ENCODE data around the gene TXNDC8.
A peak's percentile ranks its signal among the peaks of the same experiment; 100 is the strongest.

Gene TXNDC8

DNA sequence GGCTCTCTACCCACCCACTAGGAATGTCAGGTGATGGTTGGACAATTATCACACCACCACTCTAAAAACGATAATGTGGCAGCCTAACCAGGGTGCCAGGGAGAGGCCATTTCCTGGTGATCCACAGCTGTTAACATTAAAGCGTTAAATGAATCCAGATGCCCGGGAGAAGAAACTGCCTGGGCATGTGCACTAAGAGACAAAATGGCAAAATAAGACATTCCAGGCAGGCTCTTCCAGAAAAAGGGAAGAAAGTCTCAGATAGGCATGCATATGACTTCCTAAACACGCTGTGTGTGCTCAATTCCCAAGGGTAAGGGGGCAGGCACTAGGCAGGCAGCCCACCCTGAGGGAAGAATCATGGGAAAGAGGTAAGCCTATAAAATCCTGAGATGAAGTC lies 76.8 kb downstream of the TXNDC8 start:
- Histone ChIP-seq H3K4me3 (ENCODE audit: low read depth in 1 of 5, low read length in 5 of 5) (no peak overlapping the region), H3K36me3 (ENCODE audit: control insufficient read depth in 5 of 5, insufficient read depth in 5 of 5, low read length in 5 of 5) (no peaks in the 10 kb centered on the region), H3K9ac (ENCODE audit: low read length in 5 of 5) (no peak overlapping the region), H3K9me3 (ENCODE audit: control insufficient read depth in 5 of 5, low read length in 5 of 5) (no peaks in the 10 kb centered on the region), H3K4me1 (ENCODE audit: control insufficient read depth in 5 of 5, insufficient read depth in 5 of 5, low read length in 5 of 5) (peaks cover 0 to 21% (median 17%) of the 10 kb centered on the region in 5 donors), H3K27ac (ENCODE audit: low read depth, low read length) (no peak overlapping the region), H3K27me3 (ENCODE audit: control insufficient read depth in 5 of 5, insufficient read depth in 4 of 5, low read length in 5 of 5) (no peaks in the 10 kb centered on the region)

DNA sequence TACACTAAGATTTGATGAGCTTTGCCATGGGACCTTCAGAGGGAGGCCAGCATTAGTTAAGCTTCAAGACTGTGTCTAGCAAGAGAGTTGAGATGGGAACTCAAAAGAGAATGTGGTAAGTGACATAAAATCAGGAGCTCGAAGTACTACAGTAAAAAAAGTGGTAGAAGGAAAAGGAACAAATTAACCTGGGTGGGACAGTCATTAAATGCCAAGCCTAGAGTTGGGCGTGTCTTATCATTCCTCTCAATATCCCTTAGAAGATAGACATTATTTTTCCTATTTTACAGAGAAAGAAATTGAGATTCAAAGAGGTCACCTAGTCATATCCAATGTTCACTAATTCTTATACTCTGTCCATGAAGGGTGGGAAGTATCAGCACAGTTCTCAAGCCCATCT lies 78.1 kb downstream of the TXNDC8 start:
- Histone ChIP-seq H3K9ac (ENCODE audit: low read length in 5 of 5) (no peak overlapping the region), H3K27ac (ENCODE audit: low read depth, low read length) (no peak overlapping the region), H3K27me3 (ENCODE audit: control insufficient read depth in 5 of 5, insufficient read depth in 4 of 5, low read length in 5 of 5) (no peaks in the 10 kb centered on the region), H3K4me1 (ENCODE audit: control insufficient read depth in 5 of 5, insufficient read depth in 5 of 5, low read length in 5 of 5) (peaks cover 0 to 28% (median 26%) of the 10 kb centered on the region in 5 donors), H3K36me3 (ENCODE audit: control insufficient read depth in 5 of 5, insufficient read depth in 5 of 5, low read length in 5 of 5) (no peaks in the 10 kb centered on the region), H3K9me3 (ENCODE audit: control insufficient read depth in 5 of 5, low read length in 5 of 5) (no peaks in the 10 kb centered on the region), H3K4me3 (ENCODE audit: low read depth in 1 of 5, low read length in 5 of 5) (no peak overlapping the region)

DNA sequence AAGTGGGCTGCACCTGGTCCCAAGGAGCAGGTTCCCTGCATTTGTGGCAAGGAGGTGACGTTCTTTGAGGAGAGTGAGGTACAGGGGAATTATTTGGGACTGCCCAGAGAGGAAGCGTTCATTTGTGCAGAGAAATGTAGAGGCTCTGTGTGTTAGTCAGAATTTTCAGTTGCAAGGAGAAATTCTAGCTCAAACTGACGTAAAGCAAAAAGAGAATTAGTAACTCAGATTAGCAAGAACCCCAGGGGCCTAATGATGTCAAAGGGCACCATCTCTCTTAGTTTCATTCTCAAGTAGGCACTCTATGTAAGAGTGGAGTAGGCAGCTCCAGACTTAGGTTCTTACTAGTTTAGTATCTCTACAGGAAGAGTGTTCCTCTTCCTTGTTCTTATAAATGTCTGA lies 79.0 kb downstream of the TXNDC8 start:
- Histone ChIP-seq H3K4me1 (ENCODE audit: control insufficient read depth in 5 of 5, insufficient read depth in 5 of 5, low read length in 5 of 5) (peaks cover 0 to 36% (median 31%) of the 10 kb centered on the region in 5 donors), H3K36me3 (ENCODE audit: control insufficient read depth in 5 of 5, insufficient read depth in 5 of 5, low read length in 5 of 5) (no peaks in the 10 kb centered on the region), H3K9ac (ENCODE audit: low read length in 5 of 5) (peak overlapping the region in 1 of 5 donors; percentile 35), H3K27me3 (ENCODE audit: control insufficient read depth in 5 of 5, insufficient read depth in 4 of 5, low read length in 5 of 5) (no peaks in the 10 kb centered on the region), H3K4me3 (ENCODE audit: low read depth in 1 of 5, low read length in 5 of 5) (no peak overlapping the region), H3K9me3 (ENCODE audit: control insufficient read depth in 5 of 5, low read length in 5 of 5) (no peaks in the 10 kb centered on the region), H3K27ac (ENCODE audit: low read depth, low read length) (no peak overlapping the region)

DNA sequence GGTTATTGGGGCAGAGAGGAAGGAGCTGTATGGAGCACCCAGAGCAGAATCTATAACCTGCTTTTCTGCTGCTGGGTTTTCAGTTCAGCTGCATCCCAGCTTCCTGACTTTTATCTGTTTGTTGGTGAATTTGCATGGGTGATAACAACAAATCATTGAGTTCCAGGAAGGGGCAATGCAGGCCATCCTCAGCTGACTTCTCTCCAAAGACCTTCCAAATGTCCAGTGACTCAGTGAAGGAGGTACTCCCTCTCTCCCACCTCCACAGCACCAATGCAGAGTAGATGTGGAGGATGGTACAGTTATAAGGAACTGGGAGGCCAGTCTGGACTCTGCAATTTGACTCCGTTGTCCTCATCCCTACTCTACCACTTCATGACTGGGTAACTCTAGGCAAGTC lies 79.7 kb downstream of the TXNDC8 start:
- Histone ChIP-seq H3K9ac (ENCODE audit: low read length in 5 of 5) (peak overlapping the region in 2 of 5 donors; percentile 72 to 92), H3K27me3 (ENCODE audit: control insufficient read depth in 5 of 5, insufficient read depth in 4 of 5, low read length in 5 of 5) (no peaks in the 10 kb centered on the region), H3K4me3 (ENCODE audit: low read depth in 1 of 5, low read length in 5 of 5) (peak overlapping the region in 2 of 5 donors; percentile 97 to 98), H3K4me1 (ENCODE audit: control insufficient read depth in 5 of 5, insufficient read depth in 5 of 5, low read length in 5 of 5) (peaks cover 0 to 40% (median 31%) of the 10 kb centered on the region in 5 donors), H3K27ac (ENCODE audit: low read depth, low read length) (peak overlapping the region; percentile 68), H3K9me3 (ENCODE audit: control insufficient read depth in 5 of 5, low read length in 5 of 5) (no peaks in the 10 kb centered on the region), H3K36me3 (ENCODE audit: control insufficient read depth in 5 of 5, insufficient read depth in 5 of 5, low read length in 5 of 5) (no peaks in the 10 kb centered on the region)

DNA sequence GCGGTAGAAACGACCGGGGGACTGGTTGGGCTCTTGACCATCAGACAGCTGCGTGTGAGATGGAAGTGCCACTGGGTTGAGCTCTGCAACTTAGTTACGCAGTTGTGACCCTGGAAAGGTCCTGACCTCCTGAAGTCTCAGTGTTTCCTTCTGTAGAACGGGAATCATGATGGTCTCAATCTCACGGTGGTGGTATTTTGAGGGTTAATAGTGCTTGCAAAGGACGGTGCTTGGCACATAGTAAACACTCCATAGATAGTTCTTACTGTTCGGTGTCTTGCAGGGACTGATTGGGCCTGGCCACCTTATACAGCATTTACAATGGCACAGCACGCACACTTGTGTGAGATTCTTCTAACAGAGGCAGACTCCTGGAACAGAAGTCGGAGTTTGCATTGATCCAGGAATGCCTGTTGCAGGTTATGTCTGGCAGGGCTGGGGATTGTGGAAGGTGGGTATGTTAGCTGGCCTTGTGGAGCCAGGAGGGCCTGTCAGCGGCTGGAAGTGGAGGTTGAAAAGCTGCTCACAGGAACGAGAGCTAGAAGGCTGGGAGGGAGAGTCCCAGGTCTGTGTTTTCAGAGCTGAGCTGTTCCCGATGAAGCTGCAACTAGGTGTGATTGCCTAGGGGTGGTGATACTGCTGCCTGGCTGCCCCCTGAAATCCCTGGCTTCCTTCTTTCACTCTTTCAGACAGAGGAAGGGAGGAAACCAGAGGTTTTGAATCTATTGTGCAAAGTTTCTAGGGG lies 80.4 kb downstream of the TXNDC8 start:
- Histone ChIP-seq H3K4me1 (ENCODE audit: control insufficient read depth in 5 of 5, insufficient read depth in 5 of 5, low read length in 5 of 5) (peaks cover 0 to 41% (median 31%) of the 10 kb centered on the region in 5 donors), H3K27me3 (ENCODE audit: control insufficient read depth in 5 of 5, insufficient read depth in 4 of 5, low read length in 5 of 5) (no peaks in the 10 kb centered on the region), H3K9me3 (ENCODE audit: control insufficient read depth in 5 of 5, low read length in 5 of 5) (no peaks in the 10 kb centered on the region), H3K36me3 (ENCODE audit: control insufficient read depth in 5 of 5, insufficient read depth in 5 of 5, low read length in 5 of 5) (no peaks in the 10 kb centered on the region), H3K4me3 (ENCODE audit: low read depth in 1 of 5, low read length in 5 of 5) (peak overlapping the region; percentile 79 to 99 (median 97)), H3K27ac (ENCODE audit: low read depth, low read length) (peak overlapping the region; percentile 68), H3K9ac (ENCODE audit: low read length in 5 of 5) (peak overlapping the region; percentile 60 to 92 (median 85))

DNA sequence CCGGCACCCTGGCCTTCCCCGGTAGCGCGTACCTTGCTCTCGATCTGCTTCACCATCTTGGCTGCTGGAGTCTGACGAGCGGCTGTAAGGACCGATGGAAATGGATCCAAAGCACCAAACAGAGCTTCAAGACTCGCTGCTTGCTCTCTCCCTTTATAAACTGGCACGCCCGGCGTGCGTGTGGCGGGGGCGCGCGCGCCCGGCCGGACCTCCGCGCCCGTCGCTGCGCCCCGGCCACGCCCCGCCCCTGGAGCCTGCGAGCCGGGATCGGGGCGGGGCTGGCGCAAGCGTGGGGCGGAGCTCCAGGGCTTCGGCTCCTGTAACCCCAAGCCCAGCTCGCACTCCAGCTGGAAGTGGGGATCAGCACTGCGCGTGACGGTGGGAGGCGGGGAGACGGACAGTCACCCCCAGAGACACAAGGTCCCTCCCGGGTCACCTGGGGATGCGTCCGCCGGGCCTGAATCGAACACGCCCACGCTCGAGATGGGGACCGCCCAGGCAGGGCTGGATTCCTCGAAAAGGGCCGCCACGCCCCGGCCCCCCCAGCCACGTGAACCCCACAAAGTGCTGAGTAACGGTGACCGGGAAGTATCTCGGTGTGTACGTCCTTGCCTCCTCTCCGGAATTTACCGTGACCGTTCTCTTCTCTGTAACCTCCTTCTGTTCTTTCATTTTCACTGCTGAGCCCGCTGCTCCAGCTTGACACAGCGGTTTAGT lies 81.1 kb downstream of the TXNDC8 start, which contains the start of gene TXN:
Gene TXN (minus strand): TSS at position 128 of the 717 bp plus-strand sequence. CDS start 72 bp downstream, at position 56.
- H3K9ac ChIP-seq (ENCODE audit: low read length in 5 of 5) = peak within 1 kb of the TSS; percentile 60 to 97 (median 92)
- no peaks in the 10 kb centered on the region for H3K9me3 ChIP-seq (ENCODE audit: control insufficient read depth in 5 of 5, low read length in 5 of 5)
- no peaks in the 10 kb centered on the region for H3K36me3 ChIP-seq (ENCODE audit: control insufficient read depth in 5 of 5, insufficient read depth in 5 of 5, low read length in 5 of 5)
- H3K4me1 ChIP-seq (ENCODE audit: control insufficient read depth in 5 of 5, insufficient read depth in 5 of 5, low read length in 5 of 5) = peaks cover 0 to 41% (median 31%) of the 10 kb centered on the region in 5 donors
- peak within 1 kb of the TSS; percentile 68 for H3K27ac ChIP-seq (ENCODE audit: low read depth, low read length)
- H3K27me3 ChIP-seq (ENCODE audit: control insufficient read depth in 5 of 5, insufficient read depth in 4 of 5, low read length in 5 of 5) = no peaks in the 10 kb centered on the region
- peak within 1 kb of the TSS; percentile 79 to 99 (median 97) for H3K4me3 ChIP-seq (ENCODE audit: low read depth in 1 of 5, low read length in 5 of 5)

DNA sequence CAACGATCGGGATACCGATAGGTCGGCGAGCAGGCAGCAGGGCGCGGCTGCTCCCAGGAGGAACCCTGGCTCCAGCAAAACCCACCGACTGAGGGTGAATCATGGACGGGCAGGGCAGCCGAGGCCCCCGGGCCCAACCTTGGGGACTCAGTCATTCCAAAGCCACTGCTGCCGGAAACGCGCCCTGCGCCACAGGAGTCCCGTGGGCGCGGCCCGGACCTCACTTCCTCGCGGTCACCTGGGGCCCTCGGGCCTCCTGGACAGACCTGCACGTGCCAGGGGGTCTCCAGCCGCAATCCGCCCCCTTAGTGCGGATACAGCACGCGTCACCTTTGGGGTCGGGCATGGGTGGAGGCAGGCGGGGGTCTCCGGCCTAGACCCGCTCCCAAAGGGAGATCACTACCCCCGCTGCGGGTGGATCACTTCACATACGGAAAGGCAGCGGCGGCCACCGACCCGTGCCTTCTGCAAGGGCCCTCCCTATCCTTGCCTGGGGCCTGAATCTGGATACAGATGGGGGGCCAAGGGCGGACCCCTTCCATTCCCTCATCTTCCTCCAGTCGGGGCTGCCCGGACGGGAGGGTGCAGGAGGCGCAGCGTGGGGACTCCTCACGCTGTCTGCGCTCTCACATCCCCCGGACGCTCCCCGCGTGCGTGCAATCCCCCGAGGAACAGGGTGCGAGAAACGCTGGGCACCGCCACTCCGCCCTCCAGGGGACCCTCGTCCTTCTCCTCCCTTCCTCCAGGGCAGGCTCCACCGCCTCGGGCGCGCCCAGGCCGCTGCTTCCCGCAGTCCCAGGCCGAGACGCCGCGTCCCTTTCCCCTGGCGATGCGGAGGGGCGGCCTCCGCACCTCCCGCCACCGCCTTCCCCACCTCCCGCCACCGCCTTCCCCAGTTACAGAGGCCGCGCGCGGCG lies 81.9 kb downstream of the TXNDC8 start:
- H3K4me3 ChIP-seq (ENCODE audit: low read depth in 1 of 5, low read length in 5 of 5) = peak overlapping the region; percentile 71 to 99 (median 94)
- peaks cover 0 to 41% (median 31%) of the 10 kb centered on the region in 5 donors for H3K4me1 ChIP-seq (ENCODE audit: control insufficient read depth in 5 of 5, insufficient read depth in 5 of 5, low read length in 5 of 5)

DNA sequence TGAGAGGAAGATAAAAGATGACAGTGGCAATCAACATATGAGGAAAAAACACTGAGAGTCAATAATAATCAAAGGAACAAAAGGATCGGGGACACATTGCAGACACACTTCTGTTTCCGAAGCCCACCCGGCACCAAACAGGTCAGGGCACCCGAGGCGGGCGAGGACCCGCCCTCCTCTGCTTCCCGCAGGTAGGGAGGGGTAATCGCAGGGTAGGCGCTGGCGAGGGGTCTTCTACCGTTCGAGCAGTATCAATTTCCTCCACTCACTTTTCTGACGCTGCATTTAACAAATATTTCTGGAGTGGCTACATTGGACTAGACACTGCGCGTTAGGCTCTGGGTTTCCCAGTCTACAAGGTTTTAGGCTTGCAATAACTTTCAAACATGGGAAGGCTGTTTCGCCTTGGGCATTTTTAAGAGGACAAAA lies 82.6 kb downstream of the TXNDC8 start:
- Histone ChIP-seq H3K9ac (ENCODE audit: low read length in 5 of 5) (peak overlapping the region; percentile 39 to 97 (median 92)), H3K9me3 (ENCODE audit: control insufficient read depth in 5 of 5, low read length in 5 of 5) (no peaks in the 10 kb centered on the region), H3K27ac (ENCODE audit: low read depth, low read length) (peak overlapping the region; percentile 68), H3K4me1 (ENCODE audit: control insufficient read depth in 5 of 5, insufficient read depth in 5 of 5, low read length in 5 of 5) (peaks cover 0 to 41% (median 31%) of the 10 kb centered on the region in 5 donors), H3K27me3 (ENCODE audit: control insufficient read depth in 5 of 5, insufficient read depth in 4 of 5, low read length in 5 of 5) (no peaks in the 10 kb centered on the region), H3K36me3 (ENCODE audit: control insufficient read depth in 5 of 5, insufficient read depth in 5 of 5, low read length in 5 of 5) (peaks cover 4 to 8% (median 6%) of the 10 kb centered on the region in 5 donors), H3K4me3 (ENCODE audit: low read depth in 1 of 5, low read length in 5 of 5) (peak overlapping the region; percentile 71 to 99 (median 94))

More for the DNA sequence above, 81.9 kb downstream of the TXNDC8 start:
- Histone ChIP-seq H3K9ac (ENCODE audit: low read length in 5 of 5) (peak overlapping the region; percentile 39 to 97 (median 92)), H3K9me3 (ENCODE audit: control insufficient read depth in 5 of 5, low read length in 5 of 5) (no peaks in the 10 kb centered on the region), H3K27ac (ENCODE audit: low read depth, low read length) (peak overlapping the region; percentile 68), H3K36me3 (ENCODE audit: control insufficient read depth in 5 of 5, insufficient read depth in 5 of 5, low read length in 5 of 5) (peaks cover 0 to under 1% (median 0%) of the 10 kb centered on the region in 5 donors), H3K27me3 (ENCODE audit: control insufficient read depth in 5 of 5, insufficient read depth in 4 of 5, low read length in 5 of 5) (no peaks in the 10 kb centered on the region)

DNA sequence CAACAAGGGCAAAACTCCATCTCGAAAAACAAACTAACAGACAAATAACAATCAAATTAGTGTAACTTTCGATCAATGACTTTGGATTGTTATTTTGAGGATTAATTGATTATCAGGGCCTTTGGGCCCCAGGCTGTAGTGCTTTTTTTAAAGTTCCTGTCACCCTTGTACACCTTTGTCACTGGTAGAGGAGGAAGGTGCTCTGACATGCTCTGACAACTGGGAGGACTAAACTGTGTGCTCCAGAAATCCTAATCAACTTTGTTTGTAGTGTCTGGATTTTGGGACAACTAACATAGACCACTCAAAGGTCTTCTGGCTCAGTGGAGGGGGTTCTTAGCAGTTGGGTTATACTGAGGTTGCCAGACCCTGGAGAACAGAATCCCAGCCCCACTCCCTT lies 83.2 kb downstream of the TXNDC8 start:
- peaks cover 9 to 12% (median 10%) of the 10 kb centered on the region in 5 donors for H3K36me3 ChIP-seq (ENCODE audit: control insufficient read depth in 5 of 5, insufficient read depth in 5 of 5, low read length in 5 of 5)
- H3K9me3 ChIP-seq (ENCODE audit: control insufficient read depth in 5 of 5, low read length in 5 of 5) = no peaks in the 10 kb centered on the region
- H3K27me3 ChIP-seq (ENCODE audit: control insufficient read depth in 5 of 5, insufficient read depth in 4 of 5, low read length in 5 of 5) = no peaks in the 10 kb centered on the region
- H3K4me3 ChIP-seq (ENCODE audit: low read depth in 1 of 5, low read length in 5 of 5) = peak overlapping the region; percentile 71 to 99 (median 94)
- peaks cover 0 to 41% (median 31%) of the 10 kb centered on the region in 5 donors for H3K4me1 ChIP-seq (ENCODE audit: control insufficient read depth in 5 of 5, insufficient read depth in 5 of 5, low read length in 5 of 5)
- peak overlapping the region; percentile 68 for H3K27ac ChIP-seq (ENCODE audit: low read depth, low read length)
- H3K9ac ChIP-seq (ENCODE audit: low read length in 5 of 5) = peak overlapping the region; percentile 39 to 97 (median 92)
